ENCODE measurements around the gene FAM50B. TPM values are rescaled to one million over a fixed set of nuclear protein-coding genes. Genes with fewer than 3 reads are reported as not detected.

FAM50B gene
- total and polyA plus RNA-seq, 2 of the 13 experiments (the other 11 are each of a cell fraction or from before 2014, with no cell fraction given) = 0.05 TPM; not detected in 1

DNA sequence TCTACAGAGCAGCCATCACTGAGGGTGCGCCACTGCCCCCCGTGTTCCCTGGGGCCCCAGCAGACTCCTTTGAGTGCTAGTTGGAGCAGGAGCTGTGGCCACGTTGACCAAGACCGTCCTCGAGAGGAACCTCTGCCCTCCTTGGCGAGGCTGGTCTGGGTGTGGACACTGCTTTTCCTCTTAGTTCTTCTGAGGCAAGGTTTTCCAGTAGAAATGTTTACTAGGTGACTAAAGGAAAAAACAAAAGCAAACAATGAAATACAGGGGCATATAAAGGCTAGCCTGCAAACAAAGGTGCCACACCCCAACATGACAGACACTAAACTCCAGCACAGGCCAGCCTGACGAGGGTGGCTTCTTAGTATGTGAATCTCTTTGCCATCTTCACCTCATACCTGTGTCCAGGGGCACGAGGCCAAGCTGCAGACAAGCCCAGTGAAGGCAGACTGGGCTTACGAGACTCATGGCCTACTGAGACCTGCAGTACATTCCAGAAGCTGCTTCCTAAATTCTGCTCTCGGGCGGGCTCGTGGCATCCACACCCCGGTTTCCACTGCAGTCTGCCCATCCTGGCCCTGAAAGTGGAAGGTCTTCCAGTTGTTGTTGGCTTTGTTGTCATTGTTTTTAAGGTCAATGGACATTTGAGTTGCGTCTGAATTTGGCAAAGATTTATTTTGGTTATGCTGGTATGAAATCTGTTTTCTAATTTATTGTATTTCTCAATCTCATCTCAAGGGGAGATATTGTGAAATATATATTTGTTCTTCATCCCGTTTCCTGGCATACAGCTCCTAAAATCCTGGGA, 39.2 kb downstream of the FAM50B start:
- Histone ChIP-seq H2AFZ (ENCODE audit: low read length) (no peak overlapping the region), H3K27me3 (ENCODE audit: control insufficient read depth in 1 of 2, insufficient read depth in 2 of 2, low read length in 2 of 2) (no peaks in the 10 kb centered on the region), H3K9me3 (ENCODE audit: low read length) (no peaks in the 10 kb centered on the region), H3K79me2 (ENCODE audit: insufficient read depth, low read length) (no peaks in the 10 kb centered on the region), H3K36me3 (replicated peaks in 1 of 2; ENCODE audit: control insufficient read depth in 1 of 2, insufficient read depth in 2 of 2, low read length in 2 of 2) (no peaks in the 10 kb centered on the region), H3K4me3 (replicated peaks in 1 of 3; ENCODE audit: insufficient read depth in 1 of 3, low read depth in 2 of 3, low read length in 3 of 3) (no peak overlapping the region), H4K20me1 (ENCODE audit: insufficient read depth, low read length) (no peaks in the 10 kb centered on the region), H3K9ac (ENCODE audit: insufficient read depth, low read depth, low read length) (no peak overlapping the region), H3K27ac (ENCODE audit: extremely low read length, insufficient read depth, low read length) (no peak overlapping the region), H3K4me1 (ENCODE audit: insufficient read depth, low read length) (peaks cover 82% of the 10 kb centered on the region), H3K4me2 (ENCODE audit: low read depth, low read length) (no peak overlapping the region)
- in situ Hi-C loops (cut with HindIII; ENCODE audit: extremely low pct_ligation_motif_present, low pct_unique_long_range_greater_than_20kb) (loop anchor here (5.0 kb wide), 1 partner anchor 141 kb away; no protein-coding TSS in a partner anchor), intact Hi-C loops (cut with micrococcal nuclease; ENCODE audit: unreplicated experiment) (no loop called here)
- no peak for ATAC-seq
- no peak for DNase-seq (ENCODE audit: low spot score)
- FAIRE-seq = peak; percentile 12
- ChIA-PET CTCF (ENCODE audit: low intra/inter-chr PET ratio, low total read pairs) (interaction anchor here (1.4 to 3.5 kb wide), 2 partner anchors 44 to 140 kb away, joined by 9 to 60 read pairs; no protein-coding TSS in a partner anchor), POLR2A (interaction anchor here (0.7 to 3.7 kb wide), 9 partner anchors 14 to 139 kb away, joined by 3 to 27 read pairs (median 4); no protein-coding TSS in a partner anchor)
- 91% methylated on average over 15 of the region's 15 CpGs for WGBS (ENCODE audit: low lambda C conversion rate)
- no peak for TF ChIP-seq IRX3 (CRISPR knock-in tag; IDR thresholded peaks at IDR 0.05; ENCODE audit: borderline replicate concordance, low read depth)
- 0 out of 2 replicates have a peak, but pooled peaks have one; percentile 9 for TF ChIP-seq HOMEZ (CRISPR knock-in tag; IDR thresholded peaks at IDR 0.05; ENCODE audit: low read depth)
- peak; percentile 49; the same call in 1 of the 2 replicates for TF ChIP-seq CEBPB (IDR thresholded peaks at IDR 0.05; ENCODE audit: borderline replicate concordance, low read depth, low read length)
- TF ChIP-seq SOX13 (IDR thresholded peaks at IDR 0.05) = no peak
- 0 out of 4 replicates have a peak, but pooled peaks of 1 of the 2 experiments have one; percentile 19 for TF ChIP-seq SOX13 (CRISPR knock-in tag; conservative IDR thresholded peaks at IDR 0.05 in 1 of 2, IDR thresholded peaks at IDR 0.05 in 1 of 2)
- TF ChIP-seq MAX (IDR thresholded peaks at IDR 0.05) = 0 out of 2 replicates have a peak, but pooled peaks have one; percentile 14
- no peak for TF ChIP-seq ZNF607 (CRISPR knock-in tag; IDR thresholded peaks at IDR 0.05; ENCODE audit: borderline replicate concordance)
- TF ChIP-seq ZNF335 (CRISPR knock-in tag; IDR thresholded peaks at IDR 0.05) = no peak
- BruUV-seq (replicated peaks) = no TSS peak

Measured in HepG2 (cell line).